Epithelial cell of proximal tubule (primary cell): ENCODE results near the gene SNX32. TPM values are rescaled to one million over a fixed set of nuclear protein-coding genes. Genes with fewer than 3 reads are reported as not detected.

Experiments
- DNase-seq: peaks from one replicate; pipeline ENCODE4 v3.0.0-alpha.2; 2011; ENCODE audit warnings: low read depth
- H3K4me3 ChIP-seq: 2 replicates; pipeline ENCODE4 v1.5.1; 2011; ENCODE audit warnings: low read depth, mild to moderate bottlenecking, low read length
- CTCF ChIP-seq: conservative IDR thresholded peaks from 2 replicates; pipeline ENCODE4 v1.5.1; 2012; ENCODE audit warnings: low read depth, mild to moderate bottlenecking, low read length
- total RNA-seq: library from RNA; depleted of rRNA; stranded (reverse); fragments of >200 nt; gene quantifications from 2 replicates; pipeline ENCODE4 v1.2.3, GENCODE V29; 2015

SNX32 gene
- total RNA-seq, 1 donor from 2014 or later: 2.1 TPM

- no peak overlapping the region for H3K4me3 ChIP-seq
- no peak for TF ChIP-seq CTCF
- no peak for DNase-seq
These were observed 21.4 kb downstream of the SNX32 start for GRCh38 chr11:65854852-65855837.

GRCh38 chr11:65855927-65856363 is 22.2 kb downstream of the SNX32 start:
- H3K4me3 ChIP-seq: peak overlapping the region; percentile 98
- no peak for TF ChIP-seq CTCF
- DNase-seq: no peak

GRCh38 chr11:65856689-65857499 is 23.1 kb downstream of the SNX32 start:
- no peak for TF ChIP-seq CTCF
- DNase-seq: no peak
- peak overlapping the region; percentile 98 for H3K4me3 ChIP-seq

GRCh38 chr11:65857500-65857852 is 23.7 kb downstream of the SNX32 start:
- DNase-seq: no peak
- H3K4me3 ChIP-seq: peak overlapping the region; percentile 98
- no peak for TF ChIP-seq CTCF

- no peak for TF ChIP-seq CTCF
- DNase-seq: peak; percentile 51
- peak within 1 kb of the TSS; percentile 98 for H3K4me3 ChIP-seq
These were observed 24.3 kb downstream of the SNX32 start, which contains the start of gene CFL1 for GRCh38 chr11:65857853-65858680. Gene CFL1 (minus strand): TSS chr11:65858180. CDS start chr11:65858099, 81 bp downstream.

GRCh38 chr11:65858681-65859087 is 24.9 kb downstream of the SNX32 start:
- peak; percentile 36 for DNase-seq
- H3K4me3 ChIP-seq: peak overlapping the region; percentile 98
- TF ChIP-seq CTCF: no peak
